ENCODE measurements around the gene KBTBD8.
A peak's percentile ranks its signal among the peaks of the same experiment; 100 is the strongest.

KBTBD8 gene

GRCh38 chr3:66989860-66990696 lies 8.0 kb upstream of the KBTBD8 start:
- Mint-ChIP-seq H3K9me3 (no peaks in the 10 kb centered on the region), H3K4me1 (peaks cover 4% of the 10 kb centered on the region), H3K27me3 (peaks cover 21% of the 10 kb centered on the region), H3K27ac (no peak overlapping the region), H3K4me3 (no peak overlapping the region)
- DNase-seq (peak in 1 of 2 donors; percentile 14), ATAC-seq (peak; percentile 68)

- H3K4me3 Mint-ChIP-seq: no peak overlapping the region
- H3K27me3 Mint-ChIP-seq: peaks cover 21% of the 10 kb centered on the region
- H3K4me1 Mint-ChIP-seq: peaks cover 4% of the 10 kb centered on the region
- no peak overlapping the region for H3K27ac Mint-ChIP-seq
- DNase-seq (no peak), ATAC-seq (no peak)
- H3K9me3 Mint-ChIP-seq: no peaks in the 10 kb centered on the region
These were observed 6.6 kb upstream of the KBTBD8 start for GRCh38 chr3:66991459-66991858.

DNA sequence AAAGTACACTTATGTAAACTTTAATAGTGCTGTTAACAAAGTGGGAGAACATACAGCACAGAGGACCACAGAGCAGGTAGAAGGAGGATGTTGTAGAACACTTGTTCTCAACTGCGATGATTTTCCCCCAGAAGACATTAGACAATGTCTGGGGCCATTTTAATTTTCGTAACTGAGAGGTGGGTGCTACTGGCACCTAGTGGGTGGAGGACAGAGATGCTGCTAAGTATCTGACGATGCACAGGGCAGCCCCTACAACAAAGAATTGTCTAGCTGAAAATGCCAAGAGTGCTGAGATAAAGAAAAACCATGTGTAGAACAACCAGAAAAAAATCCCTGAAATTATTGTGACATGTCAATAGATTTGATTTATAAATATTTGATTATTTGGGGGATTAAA lies 5.0 kb upstream of the KBTBD8 start:
- Mint-ChIP-seq H3K9me3 (no peaks in the 10 kb centered on the region), H3K27ac (no peak overlapping the region), H3K4me3 (no peak overlapping the region), H3K27me3 (peaks cover 21% of the 10 kb centered on the region), H3K4me1 (peaks cover 9% of the 10 kb centered on the region)
- ATAC-seq: no peak
- DNase-seq: no peak

GRCh38 chr3:66994588-66994987 lies 3.5 kb upstream of the KBTBD8 start:
- H3K27me3 Mint-ChIP-seq: peaks cover 21% of the 10 kb centered on the region
- DNase-seq (no peak), ATAC-seq (no peak)
- no peaks in the 10 kb centered on the region for H3K9me3 Mint-ChIP-seq
- no peak overlapping the region for H3K27ac Mint-ChIP-seq
- peaks cover 15% of the 10 kb centered on the region for H3K4me1 Mint-ChIP-seq
- no peak overlapping the region for H3K4me3 Mint-ChIP-seq

DNA sequence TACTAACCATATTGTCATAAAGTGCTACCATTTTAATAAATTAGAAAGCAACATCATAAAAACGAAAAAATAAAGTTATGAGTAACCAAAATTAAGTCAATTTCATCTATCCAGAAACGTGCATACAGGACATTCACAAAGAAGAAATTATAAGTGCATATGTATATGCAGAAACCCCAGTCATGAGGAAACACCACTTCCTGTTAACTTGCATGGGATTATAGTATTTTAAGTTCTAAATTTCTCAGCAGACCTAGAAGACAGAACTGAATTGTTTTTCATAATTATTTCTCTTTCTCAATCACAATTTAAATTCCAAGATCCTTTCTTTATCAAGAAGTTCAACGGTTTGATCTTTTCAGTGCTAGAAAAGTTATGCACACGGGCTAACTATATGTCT lies 1.4 kb upstream of the KBTBD8 start:
- H3K27me3 Mint-ChIP-seq: peaks cover 21% of the 10 kb centered on the region
- no peak overlapping the region for H3K27ac Mint-ChIP-seq
- no peak overlapping the region for H3K4me3 Mint-ChIP-seq
- ATAC-seq (no peak), DNase-seq (no peak)
- no peaks in the 10 kb centered on the region for H3K9me3 Mint-ChIP-seq
- peaks cover 17% of the 10 kb centered on the region for H3K4me1 Mint-ChIP-seq

- Mint-ChIP-seq H3K27ac (peak overlapping the region; percentile 50 to 93), H3K4me1 (peaks cover 19% of the 10 kb centered on the region), H3K4me3 (peak overlapping the region; percentile 86 to 90), H3K9me3 (no peaks in the 10 kb centered on the region), H3K27me3 (peaks cover 21% of the 10 kb centered on the region)
- peak; percentile 94 for ATAC-seq
- DNase-seq: no peak
These were observed 471 bp upstream of the KBTBD8 start for GRCh38 chr3:66997560-66998112.

DNA sequence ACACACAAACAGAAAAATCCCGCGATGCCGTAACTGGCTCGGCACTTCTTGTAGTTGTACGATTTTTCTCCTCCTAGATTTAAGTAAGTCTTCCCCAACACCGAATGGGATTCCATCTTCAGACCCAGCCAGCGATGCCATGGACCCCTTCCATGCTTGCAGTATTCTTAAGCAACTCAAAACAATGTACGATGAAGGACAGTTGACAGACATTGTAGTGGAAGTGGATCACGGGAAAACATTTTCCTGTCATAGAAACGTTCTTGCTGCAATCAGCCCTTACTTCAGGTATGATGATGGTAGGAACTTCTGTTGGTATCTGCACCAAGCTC lies 763 bp downstream of the KBTBD8 start:
- ATAC-seq: no peak
- H3K9me3 Mint-ChIP-seq: no peaks in the 10 kb centered on the region
- peak overlapping the region; percentile 86 to 90 for H3K4me3 Mint-ChIP-seq
- peaks cover 12% of the 10 kb centered on the region for H3K27me3 Mint-ChIP-seq
- peaks cover 28% of the 10 kb centered on the region for H3K4me1 Mint-ChIP-seq
- peak overlapping the region; percentile 77 to 97 for H3K27ac Mint-ChIP-seq
- no peak for DNase-seq

GRCh38 chr3:67000009-67000408 lies 1.9 kb downstream of the KBTBD8 start:
- no peaks in the 10 kb centered on the region for H3K9me3 Mint-ChIP-seq
- peaks cover 35% of the 10 kb centered on the region for H3K4me1 Mint-ChIP-seq
- DNase-seq (no peak), ATAC-seq (peak; percentile 55)
- peaks cover under 1% of the 10 kb centered on the region for H3K27me3 Mint-ChIP-seq
- H3K27ac Mint-ChIP-seq: peak overlapping the region; percentile 81 to 82
- H3K4me3 Mint-ChIP-seq: peak overlapping the region; percentile 57 to 65

DNA sequence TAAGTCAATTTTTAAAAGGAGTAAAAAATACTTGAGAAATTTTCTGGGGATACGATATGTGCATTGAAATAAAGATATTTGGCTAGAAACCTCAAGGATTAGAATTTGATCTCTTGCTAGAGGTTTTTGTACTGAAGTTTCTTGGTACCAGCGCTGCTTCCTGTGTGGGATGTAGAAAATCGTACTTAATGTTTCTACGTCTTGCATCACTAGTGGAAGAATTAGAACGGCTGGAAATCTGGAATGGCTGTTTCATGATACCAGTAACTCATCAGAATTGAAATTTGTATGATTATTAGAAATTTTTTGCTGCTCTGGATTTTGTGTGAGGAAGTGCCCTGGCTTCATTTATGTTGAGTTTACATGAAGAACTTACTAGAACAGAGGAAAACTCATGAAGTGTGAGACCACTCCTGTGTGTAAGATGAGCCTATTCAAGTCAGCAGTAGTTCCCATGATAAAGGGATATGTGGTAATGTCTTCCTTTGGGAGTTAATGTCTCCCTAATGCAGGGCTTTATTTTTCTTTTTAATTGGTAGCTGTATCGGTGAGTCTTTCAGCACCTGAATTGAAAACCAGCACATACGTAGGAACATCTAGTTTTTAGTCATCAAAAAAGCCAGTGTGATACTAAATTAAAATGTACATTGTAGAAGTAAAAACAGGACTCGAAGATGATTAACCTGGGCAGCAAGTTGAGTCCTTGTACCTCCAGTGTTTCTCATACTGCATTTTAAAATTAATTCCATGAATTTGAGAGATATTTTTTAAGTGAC lies 3.2 kb downstream of the KBTBD8 start:
- ATAC-seq (no peak), DNase-seq (no peak)
- peak overlapping the region; percentile 67 for H3K4me3 Mint-ChIP-seq
- peak overlapping the region; percentile 94 to 97 for H3K27ac Mint-ChIP-seq
- H3K9me3 Mint-ChIP-seq: no peaks in the 10 kb centered on the region
- peaks cover 46% of the 10 kb centered on the region for H3K4me1 Mint-ChIP-seq
- H3K27me3 Mint-ChIP-seq: no peaks in the 10 kb centered on the region

GRCh38 chr3:67005974-67006373 lies 7.9 kb downstream of the KBTBD8 start:
- no peaks in the 10 kb centered on the region for H3K9me3 Mint-ChIP-seq
- peaks cover 36% of the 10 kb centered on the region for H3K4me1 Mint-ChIP-seq
- peak overlapping the region; percentile 46 to 68 for H3K4me3 Mint-ChIP-seq
- DNase-seq (no peak), ATAC-seq (no peak)
- no peak overlapping the region for H3K27ac Mint-ChIP-seq
- no peaks in the 10 kb centered on the region for H3K27me3 Mint-ChIP-seq

GRCh38 chr3:67006460-67006859 lies 8.4 kb downstream of the KBTBD8 start:
- Mint-ChIP-seq H3K9me3 (no peaks in the 10 kb centered on the region), H3K4me1 (peaks cover 31% of the 10 kb centered on the region), H3K4me3 (no peak overlapping the region), H3K27me3 (no peaks in the 10 kb centered on the region), H3K27ac (no peak overlapping the region)
- ATAC-seq (no peak), DNase-seq (no peak)

DNA sequence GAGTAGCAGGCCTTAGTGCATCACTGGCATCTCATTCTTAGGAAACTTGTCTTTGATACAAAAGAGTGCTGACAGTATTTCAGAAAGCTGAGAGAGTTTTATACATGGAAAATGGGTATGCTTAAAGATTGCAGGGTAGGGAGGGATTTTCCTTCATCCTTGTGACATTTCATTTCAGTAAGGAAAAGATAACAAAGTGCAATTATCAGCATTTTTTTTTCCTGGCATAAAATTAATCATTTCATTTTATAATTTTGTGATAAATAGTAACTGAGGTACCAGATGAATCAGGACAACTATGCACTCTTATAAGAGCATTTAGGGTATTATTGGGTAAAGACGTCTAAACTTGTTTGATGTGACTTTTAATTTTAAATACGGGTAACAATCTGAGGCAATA lies 10.3 kb downstream of the KBTBD8 start:
- H3K27me3 Mint-ChIP-seq: no peaks in the 10 kb centered on the region
- H3K27ac Mint-ChIP-seq: peak overlapping the region in 1 of 2 donors; percentile 10
- no peaks in the 10 kb centered on the region for H3K9me3 Mint-ChIP-seq
- DNase-seq (no peak), ATAC-seq (no peak)
- peaks cover 21% of the 10 kb centered on the region for H3K4me1 Mint-ChIP-seq
- no peak overlapping the region for H3K4me3 Mint-ChIP-seq

DNA sequence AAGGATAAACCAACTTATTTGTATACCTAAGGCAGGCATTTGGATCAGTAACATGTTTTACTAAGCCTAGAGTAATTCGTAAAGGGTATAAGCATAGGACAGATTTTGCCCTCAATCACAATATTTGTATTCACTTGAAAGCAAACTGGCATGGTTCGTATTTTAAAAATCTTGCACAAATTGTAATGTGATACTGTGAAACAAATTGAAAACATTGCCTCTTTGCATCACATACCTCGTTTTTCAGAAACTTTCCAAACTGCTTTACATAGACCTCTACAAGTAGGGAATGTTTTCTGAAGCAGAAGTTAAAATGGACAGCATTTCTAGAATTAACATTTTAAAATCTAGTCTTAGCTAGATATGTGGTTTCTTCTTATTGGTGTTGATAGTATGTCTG lies 11.6 kb downstream of the KBTBD8 start:
- no peak overlapping the region for H3K27ac Mint-ChIP-seq
- H3K4me1 Mint-ChIP-seq: peaks cover 14% of the 10 kb centered on the region
- DNase-seq (no peak), ATAC-seq (no peak)
- H3K9me3 Mint-ChIP-seq: no peaks in the 10 kb centered on the region
- H3K4me3 Mint-ChIP-seq: no peak overlapping the region
- H3K27me3 Mint-ChIP-seq: no peaks in the 10 kb centered on the region

GRCh38 chr3:67011414-67012131 lies 13.5 kb downstream of the KBTBD8 start:
- H3K27me3 Mint-ChIP-seq: no peaks in the 10 kb centered on the region
- H3K4me1 Mint-ChIP-seq: peaks cover 8% of the 10 kb centered on the region
- DNase-seq (no peak), ATAC-seq (no peak)
- no peak overlapping the region for H3K4me3 Mint-ChIP-seq
- no peaks in the 10 kb centered on the region for H3K9me3 Mint-ChIP-seq
- H3K27ac Mint-ChIP-seq: no peak overlapping the region

DNA sequence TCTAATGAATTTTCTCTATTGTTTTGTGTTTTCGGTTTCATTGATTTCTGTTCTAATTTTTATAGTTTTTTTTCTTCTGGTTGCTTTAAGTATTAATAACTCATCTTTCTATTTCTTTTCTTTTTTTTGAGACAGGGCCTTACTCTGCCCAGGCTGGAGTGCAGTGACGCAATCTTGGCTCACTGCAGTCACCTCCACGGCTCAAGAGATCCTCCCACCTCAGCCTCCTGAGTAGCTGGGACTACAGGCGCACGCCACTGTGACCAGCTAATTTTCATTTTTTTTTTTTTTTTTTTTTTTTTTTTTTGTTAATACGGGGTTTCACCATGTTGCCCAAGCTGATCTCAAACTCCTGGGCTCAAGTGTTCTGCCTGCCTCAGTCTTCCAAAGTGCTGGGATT lies 14.5 kb downstream of the KBTBD8 start:
- ATAC-seq: no peak
- H3K4me1 Mint-ChIP-seq: peaks cover 18% of the 10 kb centered on the region
- H3K27ac Mint-ChIP-seq: no peak overlapping the region
- H3K4me3 Mint-ChIP-seq: no peak overlapping the region
- no peaks in the 10 kb centered on the region for H3K27me3 Mint-ChIP-seq
- no peak for DNase-seq
- H3K9me3 Mint-ChIP-seq: no peaks in the 10 kb centered on the region

Measured in stimulated activated naive CD8-positive, alpha-beta T cell treated with anti-CD3 and anti-CD28 coated beads, Interleukin-15, amount 100 ng/mL, for 72 hours (primary cell).